Stimulated activated CD4-positive, alpha-beta T cell treated with anti-CD3 and anti-CD28 coated beads, TNF-alpha, amount 100 ng/mL, for 24 hours (primary cell): Measurements from ENCODE around the gene FNBP1L.
A peak's percentile ranks its signal among the peaks of the same experiment; 100 is the strongest.

ENCODE experiments used
- DNase-seq, 3 experiments: peaks; one replicate each; pipeline ENCODE4 v3.0.0-alpha.2; 2020; ENCODE audit warnings: low read depth in 3 of 3

FNBP1L gene

DNA sequence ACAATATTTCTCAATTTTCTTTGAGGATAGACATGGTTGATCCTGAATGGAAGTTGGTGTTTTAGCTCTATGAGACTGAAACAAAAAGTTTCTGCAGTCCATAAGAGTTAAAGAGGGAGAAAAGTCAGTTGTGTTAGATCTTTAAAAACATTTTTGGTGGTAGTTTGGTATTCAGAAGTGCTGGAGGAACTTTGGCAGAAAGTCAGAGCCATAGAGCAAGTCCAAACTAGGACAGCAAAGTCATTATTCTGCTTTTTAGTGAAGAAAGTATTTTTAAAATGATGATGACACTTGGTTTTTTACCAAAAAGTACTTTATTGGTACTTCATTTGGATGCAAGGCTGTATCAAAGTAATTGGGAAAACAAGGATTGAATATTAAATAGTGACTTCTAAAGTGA, 41.8 kb downstream of the FNBP1L start:
- DNase-seq: no peak

DNA sequence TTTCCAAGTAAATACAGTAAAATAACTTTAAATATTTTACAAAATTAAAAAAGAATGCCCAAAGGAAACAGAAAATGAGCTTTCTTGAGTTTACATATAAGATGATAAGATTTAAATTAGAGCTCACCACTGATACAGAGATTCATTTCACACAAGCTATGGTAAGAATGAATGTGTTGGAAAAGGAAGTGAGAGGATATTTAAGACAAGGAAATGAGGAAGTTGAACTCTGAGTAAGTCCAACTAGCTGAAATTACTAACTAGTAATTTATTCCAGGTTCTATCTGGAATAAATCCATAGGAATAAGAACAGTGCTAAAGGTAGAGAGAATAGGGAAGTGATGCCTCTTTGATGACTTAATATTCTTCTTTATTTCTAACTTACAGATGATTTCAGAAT, 42.4 kb downstream of the FNBP1L start:
- no peak for DNase-seq

DNA sequence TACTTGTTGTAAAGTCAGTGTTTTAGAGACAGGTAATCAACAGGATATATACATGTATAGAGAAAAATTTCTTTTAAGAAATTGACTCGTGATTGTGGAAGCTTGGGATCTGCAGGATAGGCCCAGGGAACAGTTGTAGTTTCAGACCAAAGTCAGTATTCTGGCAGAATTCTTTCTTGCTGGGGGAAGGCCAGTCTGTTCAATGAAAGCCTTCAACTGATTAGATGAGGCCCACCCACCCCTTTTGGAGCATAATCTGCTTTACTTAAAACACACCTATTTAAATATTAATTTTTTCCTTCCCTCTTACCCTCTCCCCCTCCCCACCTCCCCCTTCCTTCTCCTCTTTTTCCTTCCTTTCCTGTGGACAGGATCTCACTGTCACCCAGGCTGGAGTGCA, 48.0 kb downstream of the FNBP1L start:
- DNase-seq: no peak

DNA sequence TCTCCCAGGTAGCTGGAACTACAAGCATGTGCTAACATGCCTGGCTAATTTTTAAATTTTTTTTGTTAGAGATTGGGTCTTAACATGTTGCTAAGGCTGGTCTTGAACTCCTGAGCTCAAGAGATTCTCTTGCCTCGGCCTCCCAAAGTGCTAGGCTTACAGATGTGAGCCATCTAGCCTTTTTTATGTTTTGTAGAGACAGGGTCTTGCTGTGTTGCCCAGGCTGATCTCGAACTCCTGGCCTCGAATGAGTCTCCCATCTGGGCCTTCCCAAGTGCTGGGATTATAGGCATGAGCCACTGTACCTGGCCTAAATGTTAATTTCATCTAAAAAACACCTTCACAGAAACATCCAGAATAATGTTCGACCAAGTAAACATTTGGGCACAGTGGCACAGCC, 48.6 kb downstream of the FNBP1L start:
- no peak for DNase-seq

DNA sequence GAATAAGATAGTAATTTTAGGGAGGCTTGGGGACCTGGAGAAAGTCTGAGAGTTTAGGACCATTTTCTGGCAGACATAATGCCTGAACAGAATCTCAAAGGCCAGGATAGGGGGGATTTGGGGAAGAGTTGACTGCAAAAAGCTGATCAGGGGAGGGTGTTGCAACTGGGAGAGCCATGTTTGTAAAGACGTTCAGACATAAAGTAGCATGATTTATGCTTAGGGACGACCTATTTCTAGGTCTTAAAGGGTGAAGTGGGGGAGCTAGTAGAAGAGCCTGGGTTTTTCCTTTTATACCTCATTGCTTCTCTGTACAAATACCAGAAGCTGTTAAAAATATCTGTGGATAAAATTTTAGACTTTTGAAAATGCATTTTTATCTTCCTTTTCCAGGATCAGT, 51.2 kb downstream of the FNBP1L start:
- no peak for DNase-seq

DNA sequence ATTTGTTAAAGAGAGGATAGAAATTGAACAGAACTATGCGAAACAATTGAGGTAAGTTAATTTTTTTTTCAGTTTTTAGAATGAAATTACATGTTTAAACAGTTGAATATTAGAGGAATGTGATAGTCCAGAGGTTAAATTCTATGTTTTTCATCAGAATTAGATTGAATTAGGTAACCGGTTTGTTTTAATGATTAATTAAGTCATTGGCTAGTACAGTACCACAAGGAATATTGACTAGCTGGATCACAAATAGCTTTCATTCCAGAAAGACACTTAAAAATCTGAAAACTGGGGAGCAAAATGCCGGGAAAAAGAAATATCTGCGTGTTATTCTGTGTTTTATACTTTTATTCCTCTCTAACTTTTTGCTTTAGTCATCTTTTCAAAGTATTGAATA, 51.6 kb downstream of the FNBP1L start:
- no peak for DNase-seq

DNA sequence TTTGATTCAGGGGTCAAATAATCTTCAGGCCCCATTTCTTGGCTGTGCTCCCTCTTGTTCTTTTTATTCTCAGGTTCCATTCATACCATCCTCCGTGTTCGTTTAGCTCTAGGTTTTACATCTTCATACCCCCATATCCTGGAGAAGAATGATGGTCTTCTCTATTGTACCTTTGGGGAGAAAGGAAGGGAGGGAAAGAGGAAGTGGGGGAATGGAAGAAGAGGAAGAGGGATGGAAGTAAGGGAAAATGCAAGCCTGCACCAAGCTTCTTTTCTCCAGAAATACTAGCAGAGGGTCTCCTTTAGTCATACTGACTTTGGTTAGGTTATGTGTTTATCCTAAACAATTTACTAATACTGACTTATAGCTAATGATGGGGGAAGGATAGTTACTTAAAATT, 52.4 kb downstream of the FNBP1L start:
- no peak for DNase-seq

DNA sequence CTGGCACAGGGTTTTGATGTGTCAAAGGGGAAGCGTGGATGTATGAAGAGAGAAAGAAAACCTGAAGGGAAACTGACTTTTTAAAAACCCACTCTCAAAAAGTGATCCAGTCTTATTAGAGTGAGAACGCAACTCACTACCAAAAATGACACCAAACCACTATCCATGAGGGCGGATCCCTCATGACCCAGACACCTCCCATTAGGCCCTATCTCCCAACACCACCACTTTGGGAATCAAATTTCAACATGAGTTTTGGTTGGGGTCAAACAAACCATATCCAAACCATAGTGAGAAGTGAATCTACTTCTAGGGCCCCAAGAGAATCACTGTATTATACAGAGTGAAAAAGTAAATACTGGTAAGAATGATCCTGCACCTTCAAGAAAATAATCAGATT, 53.5 kb downstream of the FNBP1L start:
- no peak for DNase-seq

DNA sequence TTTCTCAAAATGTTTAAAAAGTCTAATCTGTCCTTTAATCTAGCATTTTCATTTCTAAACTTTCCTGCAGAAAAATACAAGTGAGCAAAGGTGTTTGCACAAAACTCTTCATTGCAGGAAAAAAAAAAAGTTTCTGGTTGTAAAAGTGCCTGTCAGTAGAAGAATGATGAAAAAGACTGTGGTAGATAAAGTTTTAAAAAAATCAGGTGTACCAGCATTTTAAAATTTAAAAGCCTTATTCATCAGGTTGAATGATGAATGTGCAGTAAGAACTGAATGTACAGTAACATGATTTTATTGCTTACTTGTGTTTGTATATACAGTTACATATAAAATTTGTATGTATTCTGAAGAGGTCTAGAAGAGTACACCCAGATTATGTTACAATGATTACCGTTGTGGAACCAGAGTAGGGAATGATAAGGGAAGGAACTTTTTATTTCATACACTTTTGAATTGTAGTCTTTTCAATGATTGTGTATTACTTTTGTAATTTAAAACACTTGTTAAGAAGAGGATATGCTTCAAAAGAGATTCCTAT, 54.0 kb downstream of the FNBP1L start:
- no peak for DNase-seq

DNA sequence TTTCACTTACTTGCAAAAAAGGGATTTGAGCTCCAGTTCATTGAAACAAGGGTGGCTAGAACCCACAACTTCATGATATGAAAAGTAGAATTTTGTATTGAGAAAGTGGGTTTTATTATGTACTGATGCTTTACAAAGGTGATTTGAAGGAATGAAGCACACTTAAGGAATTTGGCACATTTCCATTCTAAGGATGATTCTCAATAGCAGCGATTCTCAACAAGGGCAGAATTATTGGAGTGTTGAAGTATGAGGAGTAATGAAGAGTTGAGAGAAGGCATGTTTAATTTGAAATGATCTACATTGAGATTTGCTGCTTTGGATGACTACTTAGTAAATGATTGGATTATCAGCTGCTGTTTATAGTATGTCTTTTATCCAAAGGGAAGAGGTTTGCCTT, 54.7 kb downstream of the FNBP1L start:
- no peak for DNase-seq

DNA sequence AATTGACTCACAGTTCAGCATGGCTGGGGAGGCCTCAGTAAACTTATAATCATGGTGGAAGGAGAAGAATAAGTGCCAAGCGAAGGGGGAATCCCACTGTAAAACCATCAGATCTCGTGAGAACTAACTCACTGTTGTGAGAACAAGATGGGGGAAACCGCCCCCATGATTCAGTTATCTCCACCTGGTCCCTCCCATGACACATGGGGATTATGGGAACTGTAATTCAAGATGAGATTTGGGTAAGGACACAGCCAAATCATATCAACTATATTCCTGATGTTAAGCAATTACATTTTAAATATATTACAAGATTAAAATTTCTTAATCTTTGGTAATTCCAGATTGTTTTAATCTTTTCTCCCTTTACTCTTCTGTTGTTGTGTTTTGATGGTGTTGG, 55.2 kb downstream of the FNBP1L start:
- no peak for DNase-seq

DNA sequence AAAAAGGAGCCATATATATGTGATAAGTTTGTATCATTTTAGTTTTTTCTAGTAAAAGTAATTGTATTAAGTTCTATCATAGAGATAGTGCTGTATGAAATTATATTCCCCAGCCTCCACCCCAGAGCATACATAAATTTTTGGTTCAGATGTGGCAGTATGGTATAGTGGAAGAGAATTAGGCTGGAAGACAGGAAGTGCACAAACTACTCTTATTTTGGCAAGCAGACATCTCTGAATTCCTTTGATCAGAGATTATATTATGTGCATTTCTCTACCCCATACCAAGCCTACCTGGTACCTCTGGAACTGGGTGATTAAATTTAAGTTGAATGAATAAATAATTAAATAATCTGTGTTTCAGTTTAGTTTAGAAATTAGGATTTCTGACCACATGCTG, 55.9 kb downstream of the FNBP1L start:
- no peak for DNase-seq

DNA sequence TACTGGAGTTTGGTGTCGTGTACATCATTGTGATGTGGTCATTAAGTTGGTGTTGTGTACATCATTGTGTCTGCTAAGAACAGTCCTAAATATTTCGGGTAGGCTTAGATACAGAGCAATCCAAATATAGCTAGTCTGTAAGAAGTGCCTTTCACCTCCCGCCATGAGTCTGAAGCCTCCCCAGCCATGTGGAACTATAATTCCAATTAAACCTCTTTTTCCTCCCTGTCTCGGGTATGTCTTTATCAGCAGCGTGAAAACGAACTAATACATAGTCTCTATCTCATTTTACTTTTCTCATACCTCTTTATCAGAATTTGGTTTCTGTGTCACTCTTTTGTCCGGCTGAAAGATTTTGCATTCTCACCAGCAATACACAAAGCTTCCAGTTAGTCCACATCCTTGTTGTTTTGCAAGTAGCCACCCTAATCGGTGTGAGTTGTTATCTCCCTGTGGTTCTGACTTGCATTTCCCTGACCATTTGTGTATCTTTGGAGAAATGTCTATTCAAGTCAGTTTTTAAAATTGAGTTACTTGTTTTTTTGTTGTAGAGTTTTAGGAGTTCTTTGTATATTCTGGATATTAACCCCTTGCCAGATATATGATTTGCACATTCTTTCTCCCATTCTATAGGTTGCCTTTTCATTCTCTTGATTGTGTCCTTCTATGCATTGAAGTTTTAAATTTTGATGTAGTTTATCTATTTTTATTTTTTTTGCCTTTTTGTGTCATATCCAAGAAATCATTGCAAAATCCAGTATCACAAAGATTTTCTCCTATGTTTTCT, 56.5 kb downstream of the FNBP1L start:
- no peak for DNase-seq

DNA sequence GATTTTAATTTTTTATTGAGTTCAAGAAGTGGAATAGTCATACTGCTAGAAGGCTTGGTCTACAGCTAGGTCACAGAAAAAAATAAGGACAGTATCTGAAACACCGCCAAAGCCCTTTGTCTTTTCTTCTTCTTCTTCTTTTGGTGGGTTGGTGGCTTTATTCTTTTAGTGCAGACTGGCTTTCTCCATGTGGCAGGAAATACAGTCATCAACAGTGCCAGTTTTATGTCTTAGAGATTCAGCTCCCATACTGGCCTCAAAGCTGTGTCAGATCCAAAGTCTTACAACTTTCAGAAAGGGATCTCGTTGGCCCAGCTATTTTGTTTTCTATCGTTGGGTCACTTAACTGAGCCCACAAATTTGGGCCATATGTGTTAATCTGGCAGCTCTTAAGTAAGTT, 58.2 kb downstream of the FNBP1L start:
- DNase-seq: no peak

DNA sequence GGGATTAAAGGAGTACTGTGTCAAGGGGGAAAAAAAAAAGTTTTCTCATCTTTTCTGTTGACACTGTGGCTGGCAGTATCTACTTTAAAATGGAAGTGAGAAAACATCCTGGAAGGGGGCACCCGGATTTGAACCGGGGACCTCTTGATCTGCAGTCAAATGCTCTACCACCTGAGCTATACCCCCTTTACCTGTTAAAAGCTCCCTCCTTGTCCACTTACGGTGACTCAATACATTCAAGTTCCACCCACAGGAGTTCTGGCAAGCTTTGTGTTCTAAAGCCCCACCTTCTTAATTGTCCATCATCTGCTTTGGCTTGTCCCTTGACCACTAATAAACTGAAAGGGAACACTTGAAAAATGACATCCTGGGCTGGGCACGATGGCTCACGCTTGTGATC, 68.2 kb downstream of the FNBP1L start:
- DNase-seq: peak in 1 of 3 experiments; percentile 11

DNA sequence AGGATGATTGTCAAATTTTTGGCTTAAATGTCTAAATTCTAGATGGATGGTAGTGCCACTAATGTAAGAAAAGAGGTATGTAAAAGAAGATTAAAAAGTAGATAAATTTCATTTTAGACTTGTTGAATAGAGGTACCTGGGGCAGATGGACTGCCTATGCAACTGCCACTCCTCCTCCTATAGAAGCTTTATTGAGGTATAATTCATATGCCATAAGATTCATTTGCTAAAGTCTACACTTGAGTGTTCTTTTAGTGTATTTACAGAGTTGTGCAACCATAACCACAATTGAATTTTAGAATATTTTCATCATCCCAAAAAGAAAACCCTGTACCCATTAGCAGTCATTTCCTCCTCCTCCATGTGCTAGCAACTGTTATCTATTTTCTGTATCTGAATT, 70.6 kb downstream of the FNBP1L start:
- DNase-seq: no peak

DNA sequence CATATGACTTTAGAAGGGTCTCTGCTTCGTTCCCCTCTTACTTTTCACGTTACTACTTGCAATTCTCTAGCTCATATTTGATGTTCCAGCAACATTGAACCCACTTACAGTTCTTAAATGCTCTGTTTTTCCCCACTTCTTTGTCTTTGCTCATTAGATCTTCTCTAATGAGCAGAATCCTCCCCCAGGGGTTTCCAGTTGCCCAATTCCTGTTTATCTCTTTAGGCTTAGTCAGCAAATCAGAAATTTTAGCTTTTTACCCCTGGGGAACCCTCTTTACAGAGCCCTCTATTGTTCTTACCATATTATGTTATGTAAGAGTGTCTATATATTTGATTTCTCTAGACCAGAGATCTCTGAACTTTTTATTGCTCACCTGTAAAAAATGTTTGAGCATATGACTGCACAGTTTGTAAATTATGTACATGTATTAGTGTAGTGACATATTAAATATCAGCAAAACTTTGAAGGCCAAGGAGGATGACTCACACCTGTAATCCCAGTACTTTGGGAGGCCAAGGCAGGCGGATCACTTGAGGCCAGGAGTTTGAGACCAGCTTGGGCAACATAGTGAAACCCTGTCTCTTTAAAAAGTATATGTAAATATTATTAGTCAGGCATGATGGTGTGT, 71.4 kb downstream of the FNBP1L start:
- DNase-seq: no peak

DNA sequence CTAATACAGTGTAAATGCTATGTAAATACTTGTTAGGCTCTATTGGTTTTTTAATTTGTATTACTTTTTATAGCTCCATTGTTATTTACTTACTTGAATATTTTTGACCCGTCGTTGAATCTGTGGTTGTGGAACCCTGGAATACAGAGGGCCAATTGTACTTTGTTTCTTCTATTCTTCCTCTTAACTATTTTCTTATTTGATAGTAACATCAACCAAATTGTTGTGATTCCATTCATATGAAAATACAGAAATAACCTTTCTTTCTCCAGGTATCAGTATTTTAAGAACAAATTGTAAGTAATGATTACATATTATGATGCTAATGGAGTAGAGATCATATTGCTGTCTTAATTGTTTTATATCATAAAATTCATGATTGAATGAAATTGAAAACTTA, 73.7 kb downstream of the FNBP1L start:
- no peak for DNase-seq

DNA sequence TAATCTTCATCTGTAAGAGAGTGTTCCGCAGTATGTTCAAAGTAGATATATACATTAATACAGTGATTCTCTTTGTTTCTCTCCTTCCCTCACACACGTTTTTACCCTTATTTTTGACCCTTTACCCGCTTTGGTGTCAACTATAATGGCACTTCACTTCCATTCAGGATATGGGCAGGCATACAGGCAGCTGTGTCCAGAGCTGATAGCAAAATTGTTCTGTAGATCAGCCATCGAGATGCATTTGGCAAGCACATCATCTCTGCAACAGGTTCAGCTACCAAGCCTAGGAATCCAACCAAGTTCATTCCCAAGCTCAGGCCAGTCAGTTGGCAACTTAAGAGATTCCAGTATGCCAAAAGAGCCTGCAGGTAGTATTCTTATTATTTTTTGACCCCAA, 74.8 kb downstream of the FNBP1L start:
- DNase-seq: no peak

DNA sequence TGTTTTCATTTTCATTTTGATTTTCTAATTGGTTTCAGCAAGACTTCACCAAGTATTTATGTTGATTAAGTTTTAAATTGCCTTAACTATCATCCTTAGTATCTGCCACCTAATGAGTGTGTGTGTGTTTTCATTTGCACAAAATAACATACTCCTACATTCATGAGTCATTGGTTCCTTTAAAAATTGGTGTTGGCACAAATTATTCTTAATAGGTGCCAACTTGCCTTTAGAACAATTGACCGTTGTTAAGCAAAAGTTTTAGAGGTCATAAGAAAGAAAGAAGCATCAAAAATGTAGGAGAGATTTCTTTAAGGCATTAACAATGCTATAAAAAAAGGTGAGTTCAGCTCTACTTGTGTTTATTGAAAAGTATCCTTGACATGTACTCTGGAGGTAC, 77.5 kb downstream of the FNBP1L start:
- no peak for DNase-seq

DNA sequence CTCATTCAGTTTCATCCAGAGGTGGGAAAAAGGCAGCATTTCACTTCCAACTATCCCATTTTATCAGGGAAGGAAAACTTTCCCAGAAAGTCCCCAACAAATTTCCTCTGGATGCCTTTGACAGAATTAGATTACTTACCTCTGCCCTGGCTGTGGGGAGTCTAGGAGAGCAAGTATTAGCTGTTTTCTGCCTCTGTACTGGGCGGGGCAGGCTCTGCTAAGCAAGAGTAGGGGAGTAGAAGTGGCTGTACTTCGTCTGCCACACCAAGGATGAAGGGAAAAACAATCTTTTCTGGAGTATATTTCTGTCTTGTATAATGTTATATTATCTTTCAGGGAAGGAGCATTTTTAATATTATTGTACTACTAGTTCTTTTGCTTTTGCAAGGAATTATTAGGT, 78.5 kb downstream of the FNBP1L start:
- DNase-seq: no peak

DNA sequence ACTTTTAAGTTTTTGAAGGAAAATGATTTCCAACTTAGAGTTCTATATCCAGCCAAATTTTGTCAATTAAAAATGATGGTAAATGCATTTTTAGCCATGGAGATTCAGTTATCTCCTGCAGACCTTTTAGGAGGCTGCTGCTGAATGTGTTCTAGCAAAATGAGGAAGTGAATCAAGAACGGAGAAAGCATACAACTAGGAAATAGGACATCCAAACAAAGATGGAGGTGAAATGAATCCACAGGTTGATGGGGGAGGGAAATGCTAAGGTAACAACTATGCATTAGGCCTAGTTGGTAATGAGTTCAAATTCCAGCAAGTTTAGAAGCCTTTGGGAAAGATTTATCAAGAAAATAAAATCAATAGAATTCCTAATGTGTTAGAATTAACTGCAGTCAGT, 80.5 kb downstream of the FNBP1L start:
- DNase-seq: no peak

DNA sequence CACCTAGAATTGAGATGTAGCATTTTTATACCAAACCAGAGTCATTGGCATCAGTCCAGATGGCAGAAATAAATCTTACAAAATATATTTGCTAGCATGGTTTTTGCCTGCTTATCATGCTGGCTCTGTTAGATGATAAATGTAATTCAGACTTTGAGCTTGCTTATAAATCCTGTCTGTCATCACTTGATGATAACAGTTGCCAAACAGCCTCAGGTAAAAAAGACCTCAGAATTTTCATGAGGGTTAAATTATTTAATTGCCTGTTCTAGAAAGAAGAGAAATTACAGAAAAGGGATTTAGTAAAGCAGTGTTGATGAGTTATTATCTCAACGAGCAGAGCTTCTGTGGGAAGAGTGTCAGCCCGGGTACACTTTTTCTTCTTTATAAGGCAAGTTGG, 83.3 kb downstream of the FNBP1L start:
- DNase-seq: no peak
